Activated CD4-positive, alpha-beta T cell treated with anti-CD3 and anti-CD28 coated beads for 1 hour (primary cell): ENCODE data around the gene OLIG3.

Source experiments
- DNase-seq: peaks from one replicate; pipeline ENCODE4 v3.0.0-alpha.2; 2020

OLIG3 gene

GRCh38 chr6:137494281-137494987 is at the start of gene OLIG3:
OLIG3 (minus strand) TSS chr6:137494394; CDS start chr6:137494170, 224 bp downstream.
- DNase-seq: no peak

GRCh38 chr6:137543114-137543513 is 48.9 kb upstream of the OLIG3 start:
- no peak for DNase-seq

- no peak for DNase-seq
Measured at GRCh38 chr6:137542713-137543112, 48.5 kb upstream of the OLIG3 start.

GRCh38 chr6:137541534-137542063 is 47.4 kb upstream of the OLIG3 start:
- DNase-seq: no peak

- no peak for DNase-seq
Measured at GRCh38 chr6:137536104-137536773, 42.0 kb upstream of the OLIG3 start.

- no peak for DNase-seq
Measured at GRCh38 chr6:137531376-137532092, 37.3 kb upstream of the OLIG3 start.

GRCh38 chr6:137530404-137530803 is 36.2 kb upstream of the OLIG3 start:
- no peak for DNase-seq

- no peak for DNase-seq
Measured at GRCh38 chr6:137522831-137523230, 28.6 kb upstream of the OLIG3 start.

GRCh38 chr6:137522198-137522798 is 28.1 kb upstream of the OLIG3 start:
- no peak for DNase-seq

- DNase-seq: no peak
Measured at GRCh38 chr6:137520520-137520919, 26.3 kb upstream of the OLIG3 start.

- no peak for DNase-seq
Measured at GRCh38 chr6:137519629-137520176, 25.5 kb upstream of the OLIG3 start.

GRCh38 chr6:137518386-137518983 is 24.3 kb upstream of the OLIG3 start:
- no peak for DNase-seq

- DNase-seq: no peak
Measured at GRCh38 chr6:137514418-137514817, 20.2 kb upstream of the OLIG3 start.

GRCh38 chr6:137512757-137513605 is 18.8 kb upstream of the OLIG3 start:
- no peak for DNase-seq

GRCh38 chr6:137510923-137511322 is 16.7 kb upstream of the OLIG3 start:
- DNase-seq: no peak

GRCh38 chr6:137498481-137499190 is 4.4 kb upstream of the OLIG3 start:
- no peak for DNase-seq

GRCh38 chr6:137497721-137498463 is 3.7 kb upstream of the OLIG3 start:
- no peak for DNase-seq

GRCh38 chr6:137496909-137497720 is 2.9 kb upstream of the OLIG3 start:
- DNase-seq: no peak

GRCh38 chr6:137496368-137496767 is 2.2 kb upstream of the OLIG3 start:
- DNase-seq: no peak
